Sigmoid colon (tissue), 7 donors: Measurements from ENCODE around the gene METRN. TPM values are rescaled to one million over a fixed set of nuclear protein-coding genes. Genes with fewer than 3 reads are reported as not detected.

Experiments
- DNase-seq: peaks from one replicate; pipeline ENCODE4 v3.0.0-alpha.2; 2019
- H3K27ac ChIP-seq, 4 donors: fragments of 200-600 bp; sonication (generic); one replicate each; pipeline ENCODE4 v1.5.1; 2016 to 2019; ENCODE audit warnings: mild to moderate bottlenecking in 1 of 4
- H3K27me3 ChIP-seq, 3 donors: fragments of 200-600 bp; sonication (generic); one replicate each; pipeline ENCODE4 v1.5.1; 2019; ENCODE audit warnings: mild to moderate bottlenecking in 1 of 3
- H3K36me3 ChIP-seq, 4 donors: fragments of 200-600 bp; sonication (generic); one replicate each; pipeline ENCODE4 v1.5.1; 2016 to 2019
- H3K4me1 ChIP-seq, 4 donors: fragments of 200-600 bp; sonication (generic); one replicate each; pipeline ENCODE4 v1.5.1; 2017 to 2019
- H3K4me3 ChIP-seq, 4 donors: fragments of 200-600 bp; sonication (generic); one replicate each; pipeline ENCODE4 v1.5.1; 2017 to 2019; ENCODE audit warnings: mild to moderate bottlenecking in 2 of 4, moderate library complexity in 1 of 4
- H3K9me3 ChIP-seq, 4 donors: fragments of 200-600 bp in 3 of 4; sonication (generic) in 3 of 4; one replicate each; pipeline versions ENCODE4 v1.5.1 to v1.6.1; 2013 to 2019
- EP300 ChIP-seq, 4 donors: sonication (generic); formaldehyde crosslinking; IDR thresholded peaks; one replicate each; pipeline ENCODE4 v1.6.1; 2017; ENCODE audit warnings: antibody characterized with exemption in 4 of 4
- POLR2A ChIP-seq, 2 donors: fragments of 450-650 bp; IDR thresholded peaks; one replicate each; pipeline ENCODE4 v1.6.1; 2016; ENCODE audit warnings: antibody characterized with exemption in 2 of 2, mild to moderate bottlenecking in 2 of 2, moderate library complexity in 2 of 2
- POLR2AphosphoS5 ChIP-seq, 4 donors: sonication (generic); formaldehyde crosslinking; IDR thresholded peaks; one replicate each; pipeline ENCODE4 v1.6.1; 2017; ENCODE audit warnings: antibody characterized with exemption in 4 of 4
- WGBS, 2 donors: extraction: QIAGEN DNeasy Blood & Tissue Kit; methylation state at CpG; one replicate each; pipeline ENCODE4 v1.1.7; 2013; 5-methylcytosine and 5-hydroxymethylcytosine counted together
- intact Hi-C: fragments of 100-400 bp; cut with DNase I; formaldehyde crosslinking; loops from one replicate; pipeline ENCODE4 v1.15.1; 2023
- polyA plus RNA-seq, 3 donors: library from polyadenylated mRNA; stranded (reverse); fragments of 200-250 nt; gene quantifications; one replicate each; pipeline ENCODE4 v1.2.3, GENCODE V29; 2013
- total RNA-seq, 4 donors: library from RNA; depleted of rRNA; stranded (reverse); fragments of >200 nt; gene quantifications; one replicate each; pipeline ENCODE4 v1.1.0, GENCODE V29; 2016
- TF ChIP-seq, protein P1 (sequence below), 4 experiments: fragments of 450-650 bp in 3 of 4; fragments of 200-600 bp in 1 of 4; IDR thresholded peaks; one replicate each; pipeline ENCODE4 v1.5.1; 2016 to 2019; ENCODE audit warnings: antibody characterized with exemption in 4 of 4, mild to moderate bottlenecking in 3 of 4, moderate library complexity in 2 of 4
- donor health status: healthy with polysubstance abuse.
- donor health status: Bipolar disorder and iron deficiency.
- donor health status: healthy.

Gene METRN
- total and polyA plus RNA-seq, 7 donors = 16.5 to 49.9 (median 31.8) TPM

GRCh38 chr16:707062-707538 lies 7.8 kb upstream of the METRN start:
- Histone ChIP-seq H3K27ac (no peak overlapping the region), H3K4me3 (no peak overlapping the region), H3K9me3 (no peaks in the 10 kb centered on the region), H3K36me3 (no peaks in the 10 kb centered on the region), H3K27me3 (peaks cover 61 to 95% (median 94%) of the 10 kb centered on the region in 3 donors), H3K4me1 (peaks cover 0 to 24% (median 11%) of the 10 kb centered on the region in 4 donors)
- WGBS, 2 donors = 13 to 42% methylated on average over 14 of the region's 14 CpGs
- intact Hi-C loops = no loop called here
- TF ChIP-seq, protein P1, sequence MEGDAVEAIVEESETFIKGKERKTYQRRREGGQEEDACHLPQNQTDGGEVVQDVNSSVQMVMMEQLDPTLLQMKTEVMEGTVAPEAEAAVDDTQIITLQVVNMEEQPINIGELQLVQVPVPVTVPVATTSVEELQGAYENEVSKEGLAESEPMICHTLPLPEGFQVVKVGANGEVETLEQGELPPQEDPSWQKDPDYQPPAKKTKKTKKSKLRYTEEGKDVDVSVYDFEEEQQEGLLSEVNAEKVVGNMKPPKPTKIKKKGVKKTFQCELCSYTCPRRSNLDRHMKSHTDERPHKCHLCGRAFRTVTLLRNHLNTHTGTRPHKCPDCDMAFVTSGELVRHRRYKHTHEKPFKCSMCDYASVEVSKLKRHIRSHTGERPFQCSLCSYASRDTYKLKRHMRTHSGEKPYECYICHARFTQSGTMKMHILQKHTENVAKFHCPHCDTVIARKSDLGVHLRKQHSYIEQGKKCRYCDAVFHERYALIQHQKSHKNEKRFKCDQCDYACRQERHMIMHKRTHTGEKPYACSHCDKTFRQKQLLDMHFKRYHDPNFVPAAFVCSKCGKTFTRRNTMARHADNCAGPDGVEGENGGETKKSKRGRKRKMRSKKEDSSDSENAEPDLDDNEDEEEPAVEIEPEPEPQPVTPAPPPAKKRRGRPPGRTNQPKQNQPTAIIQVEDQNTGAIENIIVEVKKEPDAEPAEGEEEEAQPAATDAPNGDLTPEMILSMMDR (IDR thresholded peaks at IDR 0.05) = no peak
- no peak for TF ChIP-seq EP300 (IDR thresholded peaks at IDR 0.05)
- no peak for TF ChIP-seq POLR2AphosphoS5 (IDR thresholded peaks at IDR 0.05)
- no peak for TF ChIP-seq POLR2A (IDR thresholded peaks at IDR 0.05)
- DNase-seq = no peak

DNA sequence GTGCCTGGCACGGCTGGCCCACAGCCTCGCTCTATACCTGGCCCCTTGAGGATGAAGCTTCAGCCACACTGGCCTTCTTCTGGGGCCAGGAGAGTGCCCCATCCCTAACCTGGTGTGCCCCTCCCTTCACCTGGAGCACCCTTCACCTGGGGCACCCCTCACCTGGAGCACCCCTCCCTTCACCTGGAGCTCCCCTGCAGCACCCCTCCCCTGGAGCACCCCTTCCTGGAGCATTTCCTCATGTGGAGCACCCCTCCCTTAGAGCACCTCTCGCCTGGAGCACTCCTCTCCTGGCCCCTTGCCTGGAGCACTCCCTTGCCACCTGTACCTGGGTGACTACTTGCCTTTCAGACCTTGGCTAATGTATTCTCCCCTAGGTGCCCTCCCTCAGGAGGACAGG lies 6.9 kb upstream of the METRN start:
- intact Hi-C loops = no loop called here
- no peaks in the 10 kb centered on the region for H3K9me3 ChIP-seq

DNA sequence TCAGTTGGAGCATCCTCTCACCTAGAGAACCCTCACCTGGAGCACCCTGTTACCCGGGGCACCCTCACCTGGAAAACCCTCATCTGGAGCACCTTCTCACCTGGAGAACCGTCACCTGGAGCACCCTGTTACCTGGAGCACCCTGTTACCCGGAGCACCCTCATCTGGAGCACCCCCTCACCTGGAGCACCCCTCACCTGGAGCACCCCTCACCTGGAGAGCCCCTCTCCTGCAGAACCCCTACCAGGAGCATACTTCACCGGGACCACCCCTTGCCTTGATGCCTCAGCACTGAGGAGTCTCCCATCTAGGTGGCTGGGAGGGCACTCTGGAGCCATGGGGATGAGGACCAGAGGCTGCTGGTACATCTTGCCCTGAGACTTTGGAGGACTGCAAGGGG lies 6.0 kb upstream of the METRN start:
- 64 to 83% methylated on average over 4 of the region's 4 CpGs for WGBS, 2 donors
- peaks cover 0 to 24% (median 12%) of the 10 kb centered on the region in 4 donors for H3K4me1 ChIP-seq
- H3K9me3 ChIP-seq = no peaks in the 10 kb centered on the region
- no peaks in the 10 kb centered on the region for H3K36me3 ChIP-seq
- intact Hi-C loops = no loop called here
- no peak for TF ChIP-seq POLR2AphosphoS5 (IDR thresholded peaks at IDR 0.05)
- TF ChIP-seq POLR2A (IDR thresholded peaks at IDR 0.05) = no peak
- TF ChIP-seq, protein P1 (IDR thresholded peaks at IDR 0.05) = no peak
- TF ChIP-seq EP300 (IDR thresholded peaks at IDR 0.05) = no peak
- H3K4me3 ChIP-seq = no peak overlapping the region
- no peak overlapping the region for H3K27ac ChIP-seq
- H3K27me3 ChIP-seq = peaks cover 45 to 76% (median 75%) of the 10 kb centered on the region in 3 donors
- no peak for DNase-seq

More for the DNA sequence above, 6.9 kb upstream of the METRN start:
- TF ChIP-seq EP300 (IDR thresholded peaks at IDR 0.05) = no peak
- no peak for TF ChIP-seq POLR2AphosphoS5 (IDR thresholded peaks at IDR 0.05)
- TF ChIP-seq, protein P1 (IDR thresholded peaks at IDR 0.05) = no peak
- no peak for TF ChIP-seq POLR2A (IDR thresholded peaks at IDR 0.05)
- Histone ChIP-seq H3K4me3 (no peak overlapping the region), H3K27ac (no peak overlapping the region), H3K27me3 (peaks cover 54 to 85% (median 85%) of the 10 kb centered on the region in 3 donors), H3K4me1 (peaks cover 0 to 24% (median 12%) of the 10 kb centered on the region in 4 donors), H3K36me3 (no peaks in the 10 kb centered on the region)
- no peak for DNase-seq
- 31 to 53% methylated on average over 3 of the region's 3 CpGs for WGBS, 2 donors

DNA sequence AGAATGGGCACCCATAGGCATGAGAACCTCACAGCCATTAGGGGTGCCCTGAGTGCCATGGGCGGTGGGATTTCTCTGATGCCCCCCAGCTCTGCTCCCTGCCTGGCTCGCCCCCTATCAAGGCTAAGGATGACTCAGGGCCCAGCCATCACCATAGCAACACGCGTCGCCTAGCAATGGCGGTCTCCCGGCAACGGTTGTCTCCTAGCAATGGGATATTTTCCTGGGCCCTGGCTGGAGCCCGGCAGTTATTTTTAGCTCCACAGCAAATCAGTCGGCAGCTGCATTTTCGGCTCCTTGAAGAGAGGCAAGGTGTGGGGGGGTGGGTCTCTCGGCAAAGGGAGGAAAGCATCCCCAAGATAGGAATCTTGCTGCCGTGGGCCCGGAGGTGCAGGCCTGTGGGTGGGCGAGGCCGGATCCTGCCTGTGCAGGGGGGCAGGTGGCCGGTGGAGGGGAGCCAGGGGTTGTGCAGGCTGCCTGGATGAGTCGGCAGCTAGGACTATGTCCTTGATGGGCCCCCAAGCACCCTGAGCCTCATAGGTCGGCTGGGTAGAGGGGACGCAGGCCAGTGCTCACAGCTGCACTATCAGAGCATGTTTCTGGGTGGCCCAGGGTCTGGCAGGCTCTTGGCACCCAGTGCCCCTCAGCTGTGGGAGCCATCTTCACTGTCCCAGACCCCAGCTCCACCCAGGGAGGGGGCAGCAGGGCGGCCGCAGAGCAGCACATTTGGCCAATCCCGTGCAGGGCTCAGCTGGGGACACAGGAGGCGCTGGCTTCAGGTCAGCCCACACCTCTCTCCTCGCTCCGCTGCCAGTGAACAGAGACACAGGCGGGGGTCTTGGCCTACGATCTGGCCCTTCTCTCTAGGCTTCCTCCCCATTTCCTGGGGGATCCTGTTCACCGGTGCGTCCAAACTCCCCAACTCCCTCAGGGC lies 5.1 kb upstream of the METRN start:
- Histone ChIP-seq H3K36me3 (no peaks in the 10 kb centered on the region), H3K4me1 (peaks cover 0 to 30% (median 18%) of the 10 kb centered on the region in 4 donors), H3K27me3 (peaks cover 37 to 67% (median 67%) of the 10 kb centered on the region in 3 donors), H3K4me3 (no peak overlapping the region), H3K9me3 (no peaks in the 10 kb centered on the region), H3K27ac (no peak overlapping the region)
- intact Hi-C loops = loop anchor here (2.0 to 5.0 kb wide), 3 partner anchors 77 to 393 kb away; no protein-coding TSS in a partner anchor
- WGBS, 2 donors = 26 to 32% methylated on average over 30 of the region's 30 CpGs
- no peak for DNase-seq
- TF ChIP-seq POLR2A (IDR thresholded peaks at IDR 0.05) = no peak
- no peak for TF ChIP-seq EP300 (IDR thresholded peaks at IDR 0.05)
- TF ChIP-seq, protein P1 (IDR thresholded peaks at IDR 0.05) = no peak
- TF ChIP-seq POLR2AphosphoS5 (IDR thresholded peaks at IDR 0.05) = no peak
